Right lobe of liver (tissue), 6 donors: Measurements from ENCODE around the gene RTP5. TPM values are rescaled to one million over a fixed set of nuclear protein-coding genes. Genes with fewer than 3 reads are reported as not detected.

Experiments used
- ATAC-seq, 4 donors: fragments of 200-7000 bp; cut with Tn5 transposase; one replicate each; pipeline ENCODE4 v1.9.1; 2020; ENCODE audit warnings: mild to moderate bottlenecking in 4 of 4, moderate library complexity in 4 of 4
- DNase-seq, 3 donors: peaks; one replicate each; pipeline ENCODE4 v3.0.0-alpha.2; 2020
- H3K27ac ChIP-seq, 3 donors: fragments of 200-600 bp; one replicate each; pipeline ENCODE4 v1.8.0; 2022
- H3K27me3 ChIP-seq, 2 donors: fragments of 200-600 bp; one replicate each; pipeline ENCODE4 v1.8.0; 2022
- H3K36me3 ChIP-seq, 4 donors: fragments of 200-600 bp; sonication (generic) in 1 of 4; one replicate each; pipeline versions ENCODE4 v1.5.1 to v1.8.0; 2017 to 2022; ENCODE audit warnings: control low read depth in 1 of 4
- H3K4me1 ChIP-seq, 4 donors: fragments of 200-600 bp; sonication (generic) in 1 of 4; one replicate each; pipeline versions ENCODE4 v1.5.1 to v1.8.0; 2017 to 2022; ENCODE audit warnings: control low read depth in 1 of 4
- H3K4me3 ChIP-seq, 3 donors: fragments of 200-600 bp; one replicate each; pipeline ENCODE4 v1.8.0; 2022
- H3K9me3 ChIP-seq, 4 donors: fragments of 200-600 bp; sonication (generic) in 1 of 4; one replicate each; pipeline versions ENCODE4 v1.5.1 to v1.8.0; 2017 to 2022; ENCODE audit warnings: control low read depth in 1 of 4
- CTCF ChIP-seq, 4 donors: fragments of 200-600 bp in 3 of 4; fragments of 450-650 bp in 1 of 4; IDR thresholded peaks; one replicate each; pipeline versions ENCODE4 v1.5.1 to v1.8.0; 2016 to 2022; ENCODE audit warnings: antibody characterized with exemption in 4 of 4, mild to moderate bottlenecking in 2 of 4
- POLR2A ChIP-seq: fragments of 450-650 bp; IDR thresholded peaks from one replicate; pipeline ENCODE4 v1.6.1; 2017; ENCODE audit warnings: antibody characterized with exemption, mild to moderate bottlenecking
- WGBS: methylation state at CpG from one replicate; pipeline ENCODE4 v1.1.6; 2018; ENCODE audit warnings: low coverage, low lambda C conversion rate; ENCODE audit not compliant: insufficient coverage; ENCODE audit errors: missing lambda C conversion rate; 5-methylcytosine and 5-hydroxymethylcytosine counted together
- intact Hi-C, 2 donors: fragments of 100-400 bp; cut with DNase I; formaldehyde crosslinking; loops; one replicate each; pipeline versions ENCODE4 v1.11.2 to v1.14.1; 2022
- total RNA-seq, 6 experiments: library from RNA; depleted of rRNA in 2 of 6; stranded (reverse); fragments of >200 nt in 2 of 6; fragmentation: NEBNext Ultra II Directional in 3 of 6; extraction: Animal tissue kit (Norgen Biotek cat#: 25700) in 3 of 6; gene quantifications; one replicate each; pipeline versions ENCODE4 v1.1.0 to v1.2.4, GENCODE V29; 2016 to 2023
- donor health status: DM: no; HTN: yes; CAD: no.
- donor health status: DM: no; HTN: no; CAD: no.
- donor health status: DM: no; HTN: no; CAD: no.
- donor health status: DM: no; HTN: yes; CAD: no.
- donor health status: DM: no; HTN: yes; CAD: no.

RTP5 gene
- total RNA-seq, 6 experiments from 2014 or later = not detected

- Histone ChIP-seq H3K27ac (no peak overlapping the region), H3K36me3 (no peaks in the 10 kb centered on the region), H3K4me1 (no peaks in the 10 kb centered on the region), H3K9me3 (no peaks in the 10 kb centered on the region), H3K27me3 (no peaks in the 10 kb centered on the region), H3K4me3 (no peak overlapping the region)
- no peak for DNase-seq
- 66% methylated on average over 8 of the region's 28 CpGs for WGBS
- ATAC-seq = peak in 2 of 4 donors; percentile 13
- no peak for TF ChIP-seq CTCF (IDR thresholded peaks at IDR 0.05)
- no peak for TF ChIP-seq POLR2A
- intact Hi-C loops = no loop called here
Measured at GRCh38 chr2:241870611-241871537, 1.3 kb downstream of the RTP5 start.

GRCh38 chr2:241871538-241872312 lies 2.2 kb downstream of the RTP5 start:
- Histone ChIP-seq H3K27me3 (no peaks in the 10 kb centered on the region), H3K9me3 (no peaks in the 10 kb centered on the region), H3K36me3 (no peaks in the 10 kb centered on the region), H3K4me3 (no peak overlapping the region), H3K4me1 (no peaks in the 10 kb centered on the region), H3K27ac (no peak overlapping the region)
- TF ChIP-seq POLR2A = no peak
- no peak for TF ChIP-seq CTCF (IDR thresholded peaks at IDR 0.05)
- intact Hi-C loops = no loop called here
- ATAC-seq (peak in 1 of 4 donors; percentile 6), DNase-seq (no peak)
- 96% methylated on average over 5 of the region's 38 CpGs for WGBS

GRCh38 chr2:241872313-241872642 lies 2.7 kb downstream of the RTP5 start:
- Histone ChIP-seq H3K4me1 (no peaks in the 10 kb centered on the region), H3K4me3 (no peak overlapping the region), H3K27ac (no peak overlapping the region), H3K27me3 (no peaks in the 10 kb centered on the region), H3K9me3 (no peaks in the 10 kb centered on the region), H3K36me3 (no peaks in the 10 kb centered on the region)
- TF ChIP-seq POLR2A = no peak
- no peak for TF ChIP-seq CTCF (IDR thresholded peaks at IDR 0.05)
- ATAC-seq = no peak
- no CpG with 5 or more reads among the region's 15 CpGs for WGBS
- DNase-seq = no peak
- intact Hi-C loops = no loop called here

- TF ChIP-seq POLR2A (no peak), CTCF (IDR thresholded peaks at IDR 0.05) (no peak)
- no peaks in the 10 kb centered on the region for H3K9me3 ChIP-seq
- no peak for DNase-seq
- no peak overlapping the region for H3K4me3 ChIP-seq
- H3K36me3 ChIP-seq = no peaks in the 10 kb centered on the region
- 75% methylated on average over 25 of the region's 54 CpGs for WGBS
- no peak for ATAC-seq
- H3K27ac ChIP-seq = no peak overlapping the region
- intact Hi-C loops = no loop called here
- no peaks in the 10 kb centered on the region for H3K4me1 ChIP-seq
- H3K27me3 ChIP-seq = no peaks in the 10 kb centered on the region
Measured at GRCh38 chr2:241873081-241873802, 3.7 kb downstream of the RTP5 start.
